ENCODE results near the gene PRDX1. TPM values are rescaled to one million over a fixed set of nuclear protein-coding genes. Genes with fewer than 3 reads are reported as not detected.
A peak's percentile ranks its signal among the peaks of the same experiment; 100 is the strongest.

The PRDX1 gene
- total and polyA plus RNA-seq, 2 of the 13 experiments (the other 11 are each of a cell fraction or from before 2014, with no cell fraction given): 761 to 1,898 TPM

DNA sequence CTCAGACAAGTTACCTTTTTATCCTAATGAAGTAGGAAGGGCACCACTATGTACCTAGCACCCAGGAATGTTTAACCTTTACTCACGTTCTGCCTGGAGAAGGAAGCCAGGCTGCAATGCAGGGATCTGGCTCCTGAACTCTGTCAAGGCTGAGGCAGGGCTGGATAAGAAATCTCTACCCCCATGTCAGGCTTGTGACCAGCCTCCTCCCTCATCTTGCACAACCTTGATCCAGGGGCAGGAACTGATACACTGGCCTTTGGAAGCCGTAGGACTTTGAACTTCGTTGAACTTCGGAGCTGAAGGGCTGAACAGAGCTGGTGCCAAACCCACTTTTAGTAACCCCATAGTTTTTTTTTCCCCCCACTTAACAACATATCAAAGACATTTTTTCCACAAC, 20.9 kb upstream of the PRDX1 start (continued):
- TF ChIP-seq, protein P1, sequence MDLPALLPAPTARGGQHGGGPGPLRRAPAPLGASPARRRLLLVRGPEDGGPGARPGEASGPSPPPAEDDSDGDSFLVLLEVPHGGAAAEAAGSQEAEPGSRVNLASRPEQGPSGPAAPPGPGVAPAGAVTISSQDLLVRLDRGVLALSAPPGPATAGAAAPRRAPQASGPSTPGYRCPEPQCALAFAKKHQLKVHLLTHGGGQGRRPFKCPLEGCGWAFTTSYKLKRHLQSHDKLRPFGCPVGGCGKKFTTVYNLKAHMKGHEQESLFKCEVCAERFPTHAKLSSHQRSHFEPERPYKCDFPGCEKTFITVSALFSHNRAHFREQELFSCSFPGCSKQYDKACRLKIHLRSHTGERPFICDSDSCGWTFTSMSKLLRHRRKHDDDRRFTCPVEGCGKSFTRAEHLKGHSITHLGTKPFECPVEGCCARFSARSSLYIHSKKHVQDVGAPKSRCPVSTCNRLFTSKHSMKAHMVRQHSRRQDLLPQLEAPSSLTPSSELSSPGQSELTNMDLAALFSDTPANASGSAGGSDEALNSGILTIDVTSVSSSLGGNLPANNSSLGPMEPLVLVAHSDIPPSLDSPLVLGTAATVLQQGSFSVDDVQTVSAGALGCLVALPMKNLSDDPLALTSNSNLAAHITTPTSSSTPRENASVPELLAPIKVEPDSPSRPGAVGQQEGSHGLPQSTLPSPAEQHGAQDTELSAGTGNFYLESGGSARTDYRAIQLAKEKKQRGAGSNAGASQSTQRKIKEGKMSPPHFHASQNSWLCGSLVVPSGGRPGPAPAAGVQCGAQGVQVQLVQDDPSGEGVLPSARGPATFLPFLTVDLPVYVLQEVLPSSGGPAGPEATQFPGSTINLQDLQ (CRISPR knock-in tag; IDR thresholded peaks at IDR 0.05): no peak
- no peak for TF ChIP-seq CHD4 (IDR thresholded peaks at IDR 0.05; ENCODE audit: borderline replicate concordance, low read length)
- TF ChIP-seq MATR3 (CRISPR knock-in tag; IDR thresholded peaks at IDR 0.05): no peak
- TF ChIP-seq DMAP1 (CRISPR knock-in tag; IDR thresholded peaks at IDR 0.05): peak; percentile 60; the same call in 1 of the 2 replicates
- TF ChIP-seq, protein P2, sequence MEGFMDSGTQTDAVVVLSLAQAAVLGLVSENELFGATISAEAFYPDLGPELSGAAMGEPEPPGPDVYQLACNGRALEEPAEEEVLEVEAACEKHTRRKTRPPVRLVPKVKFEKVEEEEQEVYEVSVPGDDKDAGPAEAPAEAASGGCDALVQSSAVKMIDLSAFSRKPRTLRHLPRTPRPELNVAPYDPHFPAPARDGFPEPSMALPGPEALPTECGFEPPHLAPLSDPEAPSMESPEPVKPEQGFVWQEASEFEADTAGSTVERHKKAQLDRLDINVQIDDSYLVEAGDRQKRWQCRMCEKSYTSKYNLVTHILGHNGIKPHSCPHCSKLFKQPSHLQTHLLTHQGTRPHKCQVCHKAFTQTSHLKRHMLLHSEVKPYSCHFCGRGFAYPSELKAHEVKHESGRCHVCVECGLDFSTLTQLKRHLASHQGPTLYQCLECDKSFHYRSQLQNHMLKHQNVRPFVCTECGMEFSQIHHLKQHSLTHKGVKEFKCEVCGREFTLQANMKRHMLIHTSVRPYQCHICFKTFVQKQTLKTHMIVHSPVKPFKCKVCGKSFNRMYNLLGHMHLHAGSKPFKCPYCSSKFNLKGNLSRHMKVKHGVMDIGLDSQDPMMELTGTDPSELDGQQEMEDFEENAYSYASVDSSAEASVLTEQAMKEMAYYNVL (CRISPR knock-in tag; IDR thresholded peaks at IDR 0.05; ENCODE audit: borderline replicate concordance): no peak
- no peak for TF ChIP-seq ZKSCAN5 (CRISPR knock-in tag; IDR thresholded peaks at IDR 0.05)
- TF ChIP-seq, protein P3, sequence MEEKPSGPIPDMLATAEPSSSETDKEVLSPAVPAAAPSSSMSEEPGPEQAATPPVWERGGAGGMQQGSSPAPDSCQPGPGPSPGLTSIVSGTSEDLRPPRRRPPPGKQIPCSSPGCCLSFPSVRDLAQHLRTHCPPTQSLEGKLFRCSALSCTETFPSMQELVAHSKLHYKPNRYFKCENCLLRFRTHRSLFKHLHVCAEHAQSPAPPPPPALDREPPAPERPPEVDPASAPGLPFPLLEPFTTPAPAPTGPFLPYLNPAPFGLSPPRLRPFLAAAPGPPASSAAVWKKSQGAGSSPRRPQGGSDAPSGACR (CRISPR knock-in tag; IDR thresholded peaks at IDR 0.05): no peak
- no peak for TF ChIP-seq CHD2 (IDR thresholded peaks at IDR 0.05; ENCODE audit: low read depth, low read length)
- TF ChIP-seq, protein P4, sequence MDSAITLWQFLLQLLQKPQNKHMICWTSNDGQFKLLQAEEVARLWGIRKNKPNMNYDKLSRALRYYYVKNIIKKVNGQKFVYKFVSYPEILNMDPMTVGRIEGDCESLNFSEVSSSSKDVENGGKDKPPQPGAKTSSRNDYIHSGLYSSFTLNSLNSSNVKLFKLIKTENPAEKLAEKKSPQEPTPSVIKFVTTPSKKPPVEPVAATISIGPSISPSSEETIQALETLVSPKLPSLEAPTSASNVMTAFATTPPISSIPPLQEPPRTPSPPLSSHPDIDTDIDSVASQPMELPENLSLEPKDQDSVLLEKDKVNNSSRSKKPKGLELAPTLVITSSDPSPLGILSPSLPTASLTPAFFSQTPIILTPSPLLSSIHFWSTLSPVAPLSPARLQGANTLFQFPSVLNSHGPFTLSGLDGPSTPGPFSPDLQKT (CRISPR knock-in tag; IDR thresholded peaks at IDR 0.05; ENCODE audit: borderline replicate concordance): no peak
- TF ChIP-seq, protein P5, sequence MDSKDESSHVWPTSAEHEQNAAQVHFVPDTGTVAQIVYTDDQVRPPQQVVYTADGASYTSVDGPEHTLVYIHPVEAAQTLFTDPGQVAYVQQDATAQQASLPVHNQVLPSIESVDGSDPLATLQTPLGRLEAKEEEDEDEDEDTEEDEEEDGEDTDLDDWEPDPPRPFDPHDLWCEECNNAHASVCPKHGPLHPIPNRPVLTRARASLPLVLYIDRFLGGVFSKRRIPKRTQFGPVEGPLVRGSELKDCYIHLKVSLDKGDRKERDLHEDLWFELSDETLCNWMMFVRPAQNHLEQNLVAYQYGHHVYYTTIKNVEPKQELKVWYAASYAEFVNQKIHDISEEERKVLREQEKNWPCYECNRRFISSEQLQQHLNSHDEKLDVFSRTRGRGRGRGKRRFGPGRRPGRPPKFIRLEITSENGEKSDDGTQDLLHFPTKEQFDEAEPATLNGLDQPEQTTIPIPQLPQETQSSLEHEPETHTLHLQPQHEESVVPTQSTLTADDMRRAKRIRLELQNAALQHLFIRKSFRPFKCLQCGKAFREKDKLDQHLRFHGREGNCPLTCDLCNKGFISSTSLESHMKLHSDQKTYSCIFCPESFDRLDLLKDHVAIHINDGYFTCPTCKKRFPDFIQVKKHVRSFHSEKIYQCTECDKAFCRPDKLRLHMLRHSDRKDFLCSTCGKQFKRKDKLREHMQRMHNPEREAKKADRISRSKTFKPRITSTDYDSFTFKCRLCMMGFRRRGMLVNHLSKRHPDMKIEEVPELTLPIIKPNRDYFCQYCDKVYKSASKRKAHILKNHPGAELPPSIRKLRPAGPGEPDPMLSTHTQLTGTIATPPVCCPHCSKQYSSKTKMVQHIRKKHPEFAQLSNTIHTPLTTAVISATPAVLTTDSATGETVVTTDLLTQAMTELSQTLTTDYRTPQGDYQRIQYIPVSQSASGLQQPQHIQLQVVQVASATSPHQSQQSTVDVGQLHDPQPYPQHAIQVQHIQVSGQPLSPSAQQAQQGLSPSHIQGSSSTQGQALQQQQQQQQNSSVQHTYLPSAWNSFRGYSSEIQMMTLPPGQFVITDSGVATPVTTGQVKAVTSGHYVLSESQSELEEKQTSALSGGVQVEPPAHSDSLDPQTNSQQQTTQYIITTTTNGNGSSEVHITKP (CRISPR knock-in tag; IDR thresholded peaks at IDR 0.05; ENCODE audit: low read depth): no peak; the same call in 1 of the 2 replicates
- TF ChIP-seq TEAD3 (CRISPR knock-in tag; optimal IDR thresholded peaks at IDR 0.05; ENCODE audit: borderline replicate concordance): peak; percentile 88
- no peak for TF ChIP-seq ZNF674 (CRISPR knock-in tag; IDR thresholded peaks at IDR 0.05; ENCODE audit: low read depth)
- peak; percentile 72 for TF ChIP-seq FOXA3 (CRISPR knock-in tag; IDR thresholded peaks at IDR 0.05)
- TF ChIP-seq ZMYM2 (CRISPR knock-in tag; IDR thresholded peaks at IDR 0.05): peak; percentile 63; the same call in 1 of the 2 replicates
- TF ChIP-seq, protein P6, sequence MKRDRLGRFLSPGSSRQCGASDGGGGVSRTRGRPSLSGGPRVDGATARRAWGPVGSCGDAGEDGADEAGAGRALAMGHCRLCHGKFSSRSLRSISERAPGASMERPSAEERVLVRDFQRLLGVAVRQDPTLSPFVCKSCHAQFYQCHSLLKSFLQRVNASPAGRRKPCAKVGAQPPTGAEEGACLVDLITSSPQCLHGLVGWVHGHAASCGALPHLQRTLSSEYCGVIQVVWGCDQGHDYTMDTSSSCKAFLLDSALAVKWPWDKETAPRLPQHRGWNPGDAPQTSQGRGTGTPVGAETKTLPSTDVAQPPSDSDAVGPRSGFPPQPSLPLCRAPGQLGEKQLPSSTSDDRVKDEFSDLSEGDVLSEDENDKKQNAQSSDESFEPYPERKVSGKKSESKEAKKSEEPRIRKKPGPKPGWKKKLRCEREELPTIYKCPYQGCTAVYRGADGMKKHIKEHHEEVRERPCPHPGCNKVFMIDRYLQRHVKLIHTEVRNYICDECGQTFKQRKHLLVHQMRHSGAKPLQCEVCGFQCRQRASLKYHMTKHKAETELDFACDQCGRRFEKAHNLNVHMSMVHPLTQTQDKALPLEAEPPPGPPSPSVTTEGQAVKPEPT (CRISPR knock-in tag; IDR thresholded peaks at IDR 0.05; ENCODE audit: low read depth): no peak
- TF ChIP-seq NCOA2 (CRISPR knock-in tag; IDR thresholded peaks at IDR 0.05): peak; percentile 76; the same call in 1 of the 2 replicates
- TF ChIP-seq NCOA1 (CRISPR knock-in tag; IDR thresholded peaks at IDR 0.05): no peak
- TF ChIP-seq HDAC1 (CRISPR knock-in tag; IDR thresholded peaks at IDR 0.05): peak; percentile 71
- TF ChIP-seq ZMYM3 (CRISPR knock-in tag; IDR thresholded peaks at IDR 0.05): peak; percentile 85

Measured in HepG2 (cell line).